ENCODE data around the gene OXSR1.
"Not testable (repeated sequence)": the region's sequence is repeated elsewhere in the genome, so short reads cannot be mapped to it uniquely, and the experiment has no call there.

The OXSR1 gene

DNA sequence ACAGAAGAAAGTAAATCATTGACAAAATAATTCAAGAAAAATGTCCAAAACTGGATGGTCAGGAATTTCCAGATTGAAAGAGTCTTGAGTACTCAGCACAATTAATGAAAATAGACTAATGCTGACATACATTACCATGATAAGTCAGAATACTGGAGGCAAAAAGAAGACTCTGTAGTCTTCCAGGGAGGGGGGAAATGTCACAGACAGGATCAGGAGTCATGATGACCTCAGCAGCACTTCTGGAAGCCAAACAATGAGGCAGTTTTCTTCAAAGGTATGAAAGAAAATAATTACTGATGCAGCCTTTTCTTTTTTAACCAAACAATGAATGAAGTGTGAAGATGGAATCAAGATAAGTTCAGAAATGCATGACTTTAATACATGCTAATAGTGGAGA lies 70.1 kb downstream of the OXSR1 start:
- no peak for DNase-seq

DNA sequence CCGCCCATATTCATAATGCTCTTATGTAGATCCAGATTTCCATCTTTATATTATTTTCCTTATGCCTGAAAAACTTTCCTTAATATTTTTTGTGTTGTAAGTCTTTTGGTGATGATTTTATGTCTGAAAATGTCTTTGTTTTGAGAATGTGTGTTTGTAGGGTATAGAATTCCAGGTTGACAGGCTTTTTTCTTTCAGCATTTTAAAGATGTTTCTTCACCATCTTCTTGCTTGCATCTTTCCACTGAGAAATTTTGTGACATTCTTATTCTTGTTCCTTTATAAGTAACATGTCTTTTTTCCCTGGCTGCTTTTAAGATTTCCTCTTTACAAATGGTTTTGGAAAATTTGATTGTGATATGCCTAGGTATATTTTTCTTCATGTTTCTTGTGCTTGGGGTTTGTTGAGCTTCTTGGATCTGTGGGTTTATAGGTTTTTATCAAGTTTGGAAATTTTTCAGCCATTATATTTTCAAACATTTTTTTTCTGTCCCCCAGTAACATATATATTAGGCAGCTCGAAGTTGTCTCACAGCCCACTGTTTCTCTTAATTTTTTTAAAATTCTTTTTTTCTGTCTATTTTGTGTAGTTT lies 73.2 kb downstream of the OXSR1 start:
- DNase-seq: no peak

DNA sequence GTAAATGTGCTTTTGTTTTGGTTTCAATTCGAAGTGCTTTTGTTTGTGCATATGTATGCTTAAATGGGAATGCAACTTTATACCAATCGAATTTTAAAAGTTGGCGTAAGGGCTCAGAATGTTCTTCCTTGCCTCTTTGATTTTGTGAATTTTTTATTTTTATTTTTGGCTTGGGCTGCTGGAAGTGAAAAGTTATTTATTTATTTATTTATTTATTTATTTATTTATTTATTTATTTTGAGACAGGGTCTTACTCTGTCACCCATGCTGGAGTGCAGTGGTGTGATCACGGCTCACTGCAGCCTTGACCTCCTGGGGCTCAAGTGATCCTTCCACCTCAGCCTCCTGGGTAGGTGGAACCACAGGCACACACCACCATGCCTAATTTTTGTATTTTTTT lies 77.5 kb downstream of the OXSR1 start:
- DNase-seq: not testable (repeated sequence)

DNA sequence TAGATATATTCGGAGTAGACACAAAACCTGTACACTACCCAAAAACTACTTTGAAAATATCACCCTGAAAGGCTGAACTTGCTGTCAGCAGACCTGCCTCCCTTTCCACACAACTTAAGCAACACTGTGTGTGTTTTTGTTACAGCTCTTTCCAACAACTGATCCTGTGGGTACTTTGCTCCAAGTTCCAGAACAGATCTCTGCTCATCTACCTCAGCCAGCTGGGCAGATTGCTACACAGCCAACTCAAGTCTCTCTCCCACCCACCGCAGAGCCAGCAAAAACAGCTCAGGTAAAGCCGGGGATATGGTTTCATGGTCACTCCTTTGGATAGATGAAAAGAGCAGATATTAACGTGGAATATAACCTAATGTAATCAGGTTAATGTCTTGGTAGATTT lies 80.6 kb downstream of the OXSR1 start:
- DNase-seq: no peak

DNA sequence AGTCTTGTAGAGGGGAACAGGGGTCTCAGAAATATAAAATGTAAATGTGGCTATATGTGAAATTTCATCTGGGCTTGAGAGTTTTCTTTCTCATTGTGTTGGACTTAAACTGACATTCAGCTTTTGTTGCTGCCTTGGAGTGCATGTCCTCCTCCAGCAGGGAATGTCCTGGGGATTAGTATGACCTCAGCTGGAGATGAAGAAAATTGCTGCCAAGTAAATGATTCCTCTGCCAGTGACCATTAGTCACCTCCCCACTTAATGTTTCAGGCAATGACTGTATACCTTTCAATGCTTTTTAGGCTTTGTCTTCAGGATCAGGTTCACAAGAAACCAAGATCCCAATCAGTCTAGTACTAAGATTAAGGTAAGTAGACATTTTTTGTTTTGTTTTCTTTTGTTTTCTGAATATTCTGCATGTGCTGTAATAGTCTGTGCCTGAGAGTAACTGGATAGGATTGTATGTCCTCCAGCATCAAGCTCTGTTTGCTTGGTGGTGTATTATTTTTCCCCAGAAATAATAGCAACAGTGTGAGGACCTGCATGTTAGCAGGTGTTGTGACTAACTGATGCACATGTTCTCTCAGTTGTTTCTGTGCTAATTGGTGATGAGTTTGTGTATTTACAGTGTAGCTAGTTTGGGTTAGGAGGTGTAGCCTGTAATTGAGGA lies 82.2 kb downstream of the OXSR1 start:
- no peak for DNase-seq

DNA sequence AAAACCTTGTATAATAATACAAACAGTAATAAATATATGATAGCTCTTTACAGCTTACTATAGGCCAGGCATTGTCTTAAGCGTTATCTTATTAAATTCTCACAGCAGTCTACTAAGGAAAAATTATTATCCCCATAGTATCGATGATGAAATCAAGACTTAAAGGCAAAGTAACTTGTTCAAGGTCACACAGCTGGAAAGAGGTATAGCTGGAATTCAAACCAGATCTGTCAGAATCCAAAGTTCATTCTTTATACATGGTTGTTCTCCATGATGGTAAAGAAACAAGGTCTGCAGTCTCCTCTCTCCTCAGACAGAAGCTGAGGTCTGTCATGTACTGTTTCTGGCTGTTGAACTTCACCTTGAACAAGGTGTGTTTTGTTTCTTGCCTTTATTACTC lies 84.9 kb downstream of the OXSR1 start:
- DNase-seq: no peak

DNA sequence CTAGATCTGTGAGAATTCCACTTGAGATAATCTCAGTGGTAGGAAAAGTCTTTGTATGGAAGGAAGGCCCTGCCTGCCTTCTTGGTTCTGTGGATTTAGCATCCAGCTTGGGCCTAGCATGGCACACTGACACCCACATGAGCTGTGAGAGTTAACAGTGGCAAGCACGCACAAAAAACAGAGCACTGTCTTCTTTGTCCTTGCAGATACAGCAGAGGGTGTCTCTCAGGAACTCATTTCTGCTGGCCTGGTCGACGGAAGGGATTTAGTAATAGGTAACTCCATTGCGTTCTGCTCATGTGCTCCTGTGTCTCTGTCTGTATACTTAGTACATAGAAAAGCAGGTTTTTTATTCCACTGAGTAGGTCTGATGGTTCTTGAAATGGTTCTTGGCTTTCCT lies 85.9 kb downstream of the OXSR1 start:
- no peak for DNase-seq

DNA sequence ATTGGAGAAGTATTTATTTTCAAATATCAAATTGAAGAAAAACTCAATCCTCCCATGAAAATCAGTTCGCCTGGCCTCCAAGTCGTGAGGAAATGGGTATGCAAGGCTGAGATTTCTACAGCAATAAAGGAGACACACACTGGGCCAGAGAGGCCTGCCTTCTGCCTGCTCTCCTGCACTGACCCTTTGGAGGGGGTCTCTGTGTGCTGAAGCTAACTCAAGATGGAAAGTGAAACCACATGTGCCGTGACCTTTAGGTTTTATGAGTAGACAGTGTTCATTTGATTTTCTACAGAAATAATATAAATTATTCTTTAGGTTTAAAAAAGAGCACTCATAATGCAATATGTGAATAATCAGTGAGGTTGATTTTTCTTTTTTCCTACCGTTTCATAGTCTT lies 88.4 kb downstream of the OXSR1 start:
- DNase-seq: no peak

DNA sequence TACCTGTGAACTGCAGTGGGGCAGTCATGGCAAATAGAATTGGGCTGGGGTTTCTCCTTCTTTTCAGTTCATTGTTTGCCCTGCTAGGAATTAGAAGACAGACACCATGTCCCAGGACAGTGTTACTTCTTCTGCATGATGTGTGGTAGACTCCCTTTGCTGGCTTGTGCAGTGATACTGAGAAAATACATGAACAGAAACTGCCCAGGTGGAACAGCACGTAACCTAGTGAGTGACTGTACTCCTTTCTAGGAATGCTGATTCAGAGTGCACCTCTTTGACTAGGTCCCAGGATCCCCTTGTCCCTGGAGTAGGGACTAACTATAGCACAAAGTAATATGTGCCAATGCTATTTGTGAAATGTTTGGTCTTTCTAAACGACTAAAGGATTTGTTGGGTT lies 89.5 kb downstream of the OXSR1 start:
- no peak for DNase-seq

DNA sequence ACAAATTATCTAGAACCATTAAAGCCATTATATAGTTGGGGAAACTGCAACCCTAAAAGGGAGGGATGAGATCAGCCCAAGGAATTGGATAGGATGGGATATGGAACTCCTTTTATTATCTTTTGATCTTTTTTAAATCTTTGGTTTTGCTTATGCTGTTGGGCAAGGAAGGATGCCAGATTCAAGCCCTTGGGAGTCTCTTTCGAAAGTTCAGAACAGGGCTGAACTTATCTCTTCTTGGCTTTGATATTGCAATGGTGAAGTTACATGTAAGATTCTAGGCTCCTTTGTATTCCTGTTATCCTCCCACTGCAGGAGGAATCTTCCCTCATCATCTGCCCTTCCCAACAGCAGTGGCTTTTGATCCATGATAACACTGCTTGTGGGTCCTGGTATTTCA lies 90.3 kb downstream of the OXSR1 start:
- no peak for DNase-seq

DNA sequence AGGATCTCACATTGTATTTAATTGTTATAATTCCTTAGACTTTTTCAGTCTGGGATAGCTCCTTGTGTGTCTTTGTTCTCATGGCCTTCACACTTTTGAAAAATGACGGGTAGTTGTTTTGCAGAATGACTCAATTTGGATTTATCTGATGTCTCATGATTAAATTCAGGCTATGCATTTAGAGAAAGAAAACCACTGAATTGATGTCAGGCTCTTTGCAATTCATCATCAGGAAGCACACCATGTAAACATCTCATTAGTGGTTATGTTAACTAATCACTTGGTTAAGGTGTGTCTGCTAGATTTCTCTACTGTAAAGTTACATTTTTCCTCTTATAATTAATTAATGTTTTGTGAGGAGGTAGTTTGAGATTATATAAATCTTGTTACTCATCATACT lies 92.2 kb downstream of the OXSR1 start:
- no peak for DNase-seq

DNA sequence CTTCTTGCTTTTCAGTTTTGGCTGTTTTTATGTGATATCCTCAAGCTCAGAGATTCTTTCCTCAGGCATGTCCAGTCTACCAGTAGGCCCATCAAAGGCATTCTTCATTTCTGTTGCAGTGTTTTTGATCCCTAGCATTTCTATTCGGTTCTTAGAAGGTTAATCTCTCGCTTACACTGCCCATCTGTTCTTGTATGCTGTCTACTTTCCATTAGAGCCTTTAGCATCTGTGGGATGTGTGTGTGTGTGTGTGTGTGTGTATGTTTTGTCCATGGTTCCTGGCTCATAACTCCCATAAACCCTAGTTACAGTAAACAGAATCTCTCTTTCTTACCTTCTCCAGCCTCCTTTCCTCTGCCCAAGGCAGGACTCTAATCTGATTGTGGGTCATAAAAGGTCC lies 95.1 kb downstream of the OXSR1 start:
- DNase-seq: no peak

DNA sequence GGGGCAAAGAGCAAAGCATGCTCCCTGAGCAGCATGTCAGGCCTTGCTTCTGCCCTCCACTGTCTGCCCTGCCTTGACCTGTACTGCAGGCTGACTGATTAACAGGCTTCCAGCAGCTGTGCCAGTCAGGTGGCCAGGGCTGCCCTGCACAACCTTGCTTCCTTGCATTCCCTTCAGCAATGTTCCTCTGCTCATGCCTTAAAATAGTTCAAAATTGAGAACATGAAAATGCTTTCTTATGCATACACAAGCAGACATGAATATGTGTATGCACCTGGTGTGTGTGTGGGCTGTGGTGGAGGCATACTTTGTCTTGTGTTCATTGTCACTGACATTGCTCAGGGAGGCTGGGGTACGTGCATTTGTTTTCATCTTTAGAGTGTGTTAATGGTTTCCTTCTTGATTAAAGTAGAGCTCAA lies 99.0 kb downstream of the OXSR1 start:
- DNase-seq: no peak

DNA sequence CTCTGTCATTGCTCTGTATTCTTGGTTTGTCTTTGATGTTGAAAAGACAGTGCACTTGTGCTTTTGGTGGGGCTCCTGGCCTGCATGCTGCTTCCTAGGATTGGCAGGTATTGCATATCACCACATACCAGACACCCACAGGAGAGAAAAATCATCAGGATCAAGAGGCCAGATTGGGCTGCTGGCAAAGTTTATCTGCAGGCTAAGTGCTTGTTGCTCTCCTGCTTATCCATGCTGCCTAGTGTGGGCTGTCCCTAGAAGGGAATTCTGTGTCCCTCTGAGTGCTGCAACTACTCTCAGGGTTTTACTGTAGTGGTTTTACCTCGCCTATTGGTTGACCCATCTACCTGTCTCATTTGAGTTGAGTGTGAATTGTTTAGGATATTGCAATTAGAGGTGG lies 99.4 kb downstream of the OXSR1 start:
- no peak for DNase-seq

DNA sequence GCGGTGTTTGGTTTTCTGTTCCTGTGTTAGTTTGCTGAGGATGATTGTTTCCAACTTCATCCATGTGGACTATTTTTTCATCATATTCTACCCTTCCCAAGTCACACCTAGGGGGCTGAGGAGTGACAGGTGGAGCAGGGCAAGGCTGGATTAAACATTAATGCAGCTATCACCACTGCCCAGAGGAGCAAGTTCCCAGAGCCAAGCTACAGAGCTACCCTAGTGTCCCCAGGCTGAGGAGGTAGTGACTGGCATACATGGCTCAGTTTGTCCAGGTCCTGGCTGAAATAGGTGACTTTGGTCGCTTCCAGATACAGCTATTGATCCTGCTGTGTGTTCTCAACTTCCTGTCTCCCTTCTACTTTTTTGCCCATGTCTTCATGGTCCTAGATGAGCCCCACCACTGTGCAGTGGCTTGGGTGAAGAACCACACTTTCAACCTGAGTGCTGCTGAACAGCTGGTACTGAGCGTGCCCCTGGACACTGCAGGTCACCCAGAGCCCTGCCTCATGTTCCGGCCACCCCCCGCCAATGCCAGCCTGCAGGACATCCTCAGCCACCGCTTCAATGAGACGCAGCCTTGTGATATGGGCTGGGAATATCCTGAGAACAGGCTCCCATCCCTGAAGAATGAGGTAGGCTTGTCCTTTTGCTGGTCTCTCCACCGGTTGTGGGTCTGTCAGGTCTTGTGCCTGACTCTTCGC lies 100.4 kb downstream of the OXSR1 start, which contains the start of gene SLC22A13:
Gene SLC22A13 (plus strand): TSS at position 209 of the 704 bp plus-strand sequence. CDS start 49 bp downstream, at position 258.
- DNase-seq: no peak

DNA sequence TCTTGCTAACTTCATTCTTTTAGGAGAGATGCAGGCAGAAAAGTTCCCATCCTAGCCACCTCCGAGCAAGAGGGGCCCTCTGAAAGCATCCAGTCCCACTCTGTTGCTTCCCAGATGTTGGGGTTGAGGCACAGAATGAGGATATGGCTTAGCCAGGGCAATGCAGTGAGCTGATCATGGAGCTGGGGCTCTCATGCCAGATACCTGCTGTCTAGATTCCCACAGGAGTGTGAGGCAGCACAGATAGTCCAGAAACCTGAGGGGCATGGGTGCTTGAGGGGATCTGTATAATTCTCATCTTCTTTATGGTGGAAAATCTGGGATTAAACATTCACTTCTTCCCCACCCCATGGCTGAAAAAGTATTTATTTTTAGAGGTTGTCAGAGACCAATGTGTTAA lies 101.5 kb downstream of the OXSR1 start:
- DNase-seq: no peak

DNA sequence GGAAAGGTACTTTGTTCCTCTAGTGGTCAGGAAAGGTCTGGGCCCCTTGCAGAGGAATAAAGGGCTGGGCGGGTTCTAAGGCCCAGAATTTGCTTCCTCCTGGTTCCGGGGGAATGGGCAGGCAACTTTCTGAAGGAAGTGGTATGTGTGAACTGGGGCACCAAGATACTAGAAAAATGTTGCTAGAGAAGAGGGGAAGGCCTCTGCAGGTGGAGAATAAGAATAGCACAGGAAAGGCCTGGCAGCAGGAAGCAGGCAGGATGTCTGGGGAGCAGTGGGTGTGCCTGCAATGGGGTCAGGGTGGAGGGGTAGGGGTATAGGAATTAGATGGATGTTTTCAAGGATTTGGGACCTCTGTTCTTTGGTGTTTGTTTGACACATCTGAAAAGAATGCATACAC lies 102.3 kb downstream of the OXSR1 start:
- DNase-seq: no peak

DNA sequence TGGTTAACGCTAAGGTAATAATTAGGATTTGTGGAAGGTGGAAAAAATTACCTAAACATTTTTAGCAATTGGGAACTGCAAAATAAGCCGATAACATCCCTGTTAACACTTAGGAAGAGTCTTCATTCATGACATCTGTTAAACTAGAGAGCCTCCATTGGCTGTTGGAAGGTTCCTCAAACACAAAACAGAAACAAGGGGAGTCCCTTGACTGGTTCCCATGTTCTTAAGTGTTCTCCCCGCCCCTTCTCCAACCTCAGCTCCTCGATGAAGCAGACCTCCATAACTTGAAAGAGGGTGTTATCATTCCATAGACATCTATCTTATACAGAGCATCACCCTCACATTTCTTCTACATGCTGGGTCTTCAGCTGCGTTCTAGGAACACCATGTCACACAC lies 102.8 kb downstream of the OXSR1 start:
- DNase-seq: no peak

DNA sequence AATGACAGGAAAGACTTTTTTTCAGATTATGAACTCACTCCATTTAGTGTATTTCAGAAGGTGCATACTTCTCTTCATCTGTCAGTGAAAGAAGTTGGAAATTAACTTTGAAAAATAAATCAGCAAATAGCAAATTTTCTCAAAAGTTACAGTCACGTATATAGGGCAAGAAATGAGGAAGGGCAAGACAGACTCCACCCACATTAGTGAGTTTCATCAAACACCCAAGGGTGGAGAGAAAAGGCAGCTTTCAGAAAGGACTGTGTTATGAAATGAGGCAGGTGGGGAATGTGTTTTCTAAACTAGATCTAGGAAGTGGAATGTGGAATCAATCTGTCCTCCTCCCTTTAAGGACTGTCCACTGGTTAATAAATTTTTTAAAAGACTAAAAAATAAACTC lies 103.2 kb downstream of the OXSR1 start:
- DNase-seq: no peak

DNA sequence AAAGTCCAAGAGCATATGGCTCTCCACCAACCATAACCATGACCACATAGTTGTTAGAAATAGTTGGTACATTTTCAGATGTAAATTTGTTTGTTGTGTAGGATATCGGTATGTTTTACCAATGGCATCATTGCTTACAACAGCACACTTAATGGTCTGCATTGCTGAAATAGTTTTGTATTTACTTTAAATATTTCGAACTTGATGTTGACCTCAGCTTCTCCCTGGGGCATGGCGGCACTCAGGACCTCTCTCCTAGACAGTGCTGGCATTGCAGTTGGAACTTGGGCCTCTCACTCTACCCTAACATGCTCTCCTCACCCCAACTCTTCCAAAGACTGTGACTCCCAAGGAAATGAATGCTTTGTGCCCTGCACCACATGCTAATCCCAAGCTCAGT lies 105.3 kb downstream of the OXSR1 start:
- DNase-seq: no peak

DNA sequence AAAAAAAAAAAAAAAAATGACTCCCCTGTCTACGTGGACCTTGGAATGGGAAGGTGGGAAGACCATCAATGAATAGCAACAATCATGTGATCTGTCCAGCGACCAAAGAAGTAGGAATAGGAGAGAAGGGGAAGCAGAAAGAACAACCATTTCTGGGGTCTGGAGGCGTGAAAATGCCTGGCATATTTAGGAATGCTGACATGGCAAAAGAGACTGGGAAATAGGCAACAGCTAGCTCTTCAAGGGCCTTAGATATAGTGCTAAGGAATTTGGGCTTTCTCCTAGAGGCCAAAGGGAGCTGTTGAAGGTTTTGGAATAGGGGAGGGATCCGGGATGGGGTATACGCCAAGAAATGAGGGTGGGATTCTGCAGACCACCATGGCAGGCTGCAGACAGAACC lies 106.2 kb downstream of the OXSR1 start:
- no peak for DNase-seq

DNA sequence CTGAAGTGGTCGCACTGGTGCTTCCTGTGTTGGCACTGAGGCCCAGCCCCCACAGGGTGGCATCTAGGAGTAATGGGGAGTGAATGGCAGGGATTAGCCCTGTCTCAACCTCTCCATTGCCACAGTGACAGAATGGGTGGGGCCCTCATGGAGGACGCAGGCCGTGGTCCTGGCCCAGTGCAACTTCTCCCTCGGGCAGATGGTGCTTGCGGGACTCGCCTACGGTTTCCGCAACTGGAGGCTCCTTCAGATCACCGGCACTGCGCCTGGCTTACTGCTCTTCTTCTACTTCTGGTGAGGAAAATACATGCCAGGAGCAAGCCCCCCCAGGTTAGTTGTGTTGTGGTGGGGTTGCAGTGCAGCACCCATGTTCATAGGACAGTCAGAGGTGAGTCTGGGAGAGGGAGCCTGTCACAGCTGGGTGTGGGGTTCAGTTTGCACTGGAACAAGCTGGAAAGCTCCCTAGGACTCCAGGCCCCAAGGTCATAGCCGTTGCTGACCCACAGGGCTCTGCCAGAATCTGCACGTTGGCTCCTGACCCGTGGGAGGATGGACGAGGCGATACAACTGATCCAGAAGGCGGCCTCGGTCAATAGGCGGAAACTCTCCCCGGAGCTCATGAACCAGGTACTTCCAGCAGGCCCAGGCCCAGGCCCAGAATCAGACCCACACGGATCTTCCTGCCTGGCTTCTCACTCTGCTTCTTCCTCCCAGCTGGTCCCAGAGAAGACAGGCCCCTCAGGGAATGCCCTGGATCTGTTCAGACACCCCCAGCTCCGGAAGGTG lies 109.7 kb downstream of the OXSR1 start:
- no peak for DNase-seq

DNA sequence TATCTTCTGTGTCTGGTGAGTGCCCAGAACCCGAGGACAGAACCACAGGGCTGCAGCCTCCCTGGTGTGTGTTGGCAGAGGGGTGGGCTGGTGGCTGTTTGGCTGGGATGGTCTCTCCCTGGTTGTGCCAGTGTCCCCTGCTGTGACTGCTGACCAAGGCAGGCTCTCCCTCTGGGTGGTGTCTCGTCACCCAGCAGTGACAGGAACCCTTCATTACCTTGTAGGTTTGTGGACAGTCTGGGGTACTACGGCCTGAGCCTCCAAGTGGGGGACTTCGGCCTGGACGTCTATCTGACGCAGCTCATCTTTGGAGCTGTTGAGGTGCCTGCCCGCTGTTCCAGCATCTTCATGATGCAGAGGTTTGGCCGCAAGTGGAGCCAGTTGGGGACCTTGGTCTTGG lies 110.3 kb downstream of the OXSR1 start:
- no peak for DNase-seq

Measured in right forelimb (tissue), 1 donor.